ENCODE data around the gene KCNG4. TPM values are rescaled to one million over a fixed set of nuclear protein-coding genes. Genes with fewer than 3 reads are reported as not detected.

The KCNG4 gene
- total RNA-seq (ENCODE audit: unreplicated experiment), result not detected
- long read RNA-seq, result 0 reads

- Mint-ChIP-seq H3K36me3 (ENCODE audit: unreplicated experiment) (peaks cover 4% of the 10 kb centered on the region), H3K4me3 (ENCODE audit: unreplicated experiment) (no peak within 1 kb of the TSS), H3K27ac (ENCODE audit: unreplicated experiment) (no peak within 1 kb of the TSS), H3K4me1 (ENCODE audit: low read depth, unreplicated experiment) (peaks cover 22% of the 10 kb centered on the region), H3K9me3 (ENCODE audit: unreplicated experiment) (peaks cover 1% of the 10 kb centered on the region), H3K27me3 (ENCODE audit: unreplicated experiment) (no peaks in the 10 kb centered on the region)
- TF ChIP-seq CTCF (IDR thresholded peaks at IDR 0.05; ENCODE audit: partially characterized antibody, unreplicated experiment), result no peak
- DNase-seq, result no peak
Measured at GRCh38 chr16:84239909-84240308, at the start of gene KCNG4. Gene KCNG4 (minus strand): TSS chr16:84240012. CDS start chr16:84237485, 2,527 bp downstream.

GRCh38 chr16:84288902-84289301, 49.1 kb upstream of the KCNG4 start:
- Mint-ChIP-seq H3K27me3 (ENCODE audit: unreplicated experiment) (peaks cover 1% of the 10 kb centered on the region), H3K9me3 (ENCODE audit: unreplicated experiment) (peaks cover 8% of the 10 kb centered on the region), H3K27ac (ENCODE audit: unreplicated experiment) (no peak overlapping the region), H3K4me3 (ENCODE audit: unreplicated experiment) (no peak overlapping the region), H3K36me3 (ENCODE audit: unreplicated experiment) (no peaks in the 10 kb centered on the region), H3K4me1 (ENCODE audit: low read depth, unreplicated experiment) (peaks cover 11% of the 10 kb centered on the region)
- TF ChIP-seq CTCF (IDR thresholded peaks at IDR 0.05; ENCODE audit: partially characterized antibody, unreplicated experiment), result no peak
- no peak for DNase-seq

GRCh38 chr16:84286578-84287240, 46.9 kb upstream of the KCNG4 start:
- TF ChIP-seq CTCF (IDR thresholded peaks at IDR 0.05; ENCODE audit: partially characterized antibody, unreplicated experiment), result no peak
- H3K9me3 Mint-ChIP-seq (ENCODE audit: unreplicated experiment), result peaks cover 6% of the 10 kb centered on the region
- H3K27me3 Mint-ChIP-seq (ENCODE audit: unreplicated experiment), result peaks cover 1% of the 10 kb centered on the region
- no peak overlapping the region for H3K27ac Mint-ChIP-seq (ENCODE audit: unreplicated experiment)
- DNase-seq, result peak; percentile 53
- H3K4me3 Mint-ChIP-seq (ENCODE audit: unreplicated experiment), result no peak overlapping the region
- no peaks in the 10 kb centered on the region for H3K36me3 Mint-ChIP-seq (ENCODE audit: unreplicated experiment)
- H3K4me1 Mint-ChIP-seq (ENCODE audit: low read depth, unreplicated experiment), result peaks cover 20% of the 10 kb centered on the region

- H3K36me3 Mint-ChIP-seq (ENCODE audit: unreplicated experiment), result no peaks in the 10 kb centered on the region
- H3K27me3 Mint-ChIP-seq (ENCODE audit: unreplicated experiment), result peaks cover 1% of the 10 kb centered on the region
- peak; percentile 69 for DNase-seq
- peaks cover 29% of the 10 kb centered on the region for H3K4me1 Mint-ChIP-seq (ENCODE audit: low read depth, unreplicated experiment)
- H3K9me3 Mint-ChIP-seq (ENCODE audit: unreplicated experiment), result peaks cover 6% of the 10 kb centered on the region
- H3K27ac Mint-ChIP-seq (ENCODE audit: unreplicated experiment), result peak overlapping the region; percentile 39
- H3K4me3 Mint-ChIP-seq (ENCODE audit: unreplicated experiment), result no peak overlapping the region
- no peak for TF ChIP-seq CTCF (IDR thresholded peaks at IDR 0.05; ENCODE audit: partially characterized antibody, unreplicated experiment)
Measured at GRCh38 chr16:84284154-84284722, 44.4 kb upstream of the KCNG4 start.

Measured in glutamatergic neuron (in vitro differentiated cells).